COLO668 (cell line): ENCODE data around the gene APOBEC3A.
"Not testable (repeated sequence)": the region's sequence is repeated elsewhere in the genome, so short reads cannot be mapped to it uniquely, and the experiment has no call there.

Experiments
- DNase-seq: peaks from one replicate; lab custom pipeline; 2025; ENCODE audit not compliant: unreplicated experiment; lab: John Stamatoyannopoulos, UW

Gene APOBEC3A

GRCh38 chr22:38942702-38943101 is 14.7 kb upstream of the APOBEC3A start:
- no peak for DNase-seq

- DNase-seq, result no peak
These were observed 14.2 kb upstream of the APOBEC3A start for GRCh38 chr22:38943201-38943600.

- DNase-seq, result no peak
These were observed 13.5 kb upstream of the APOBEC3A start for GRCh38 chr22:38943882-38944281.

GRCh38 chr22:38944653-38945052 is 12.8 kb upstream of the APOBEC3A start:
- no peak for DNase-seq

GRCh38 chr22:38945706-38946338 is 11.6 kb upstream of the APOBEC3A start:
- not testable (repeated sequence) for DNase-seq

GRCh38 chr22:38946771-38947170 is 10.6 kb upstream of the APOBEC3A start:
- no peak for DNase-seq

GRCh38 chr22:38947321-38948140 is 9.9 kb upstream of the APOBEC3A start:
- DNase-seq, result no peak

- DNase-seq, result no peak
These were observed 9.0 kb upstream of the APOBEC3A start for GRCh38 chr22:38948181-38948940.

- no peak for DNase-seq
These were observed 7.5 kb upstream of the APOBEC3A start for GRCh38 chr22:38949889-38950405.

- no peak for DNase-seq
These were observed 6.7 kb upstream of the APOBEC3A start for GRCh38 chr22:38950527-38951295.

- DNase-seq, result no peak
These were observed 5.7 kb upstream of the APOBEC3A start for GRCh38 chr22:38951734-38952133.

GRCh38 chr22:38952281-38952993 is 5.0 kb upstream of the APOBEC3A start:
- DNase-seq, result no peak

- DNase-seq, result no peak
These were observed 4.3 kb upstream of the APOBEC3A start for GRCh38 chr22:38953091-38953490.

- DNase-seq, result no peak
These were observed 3.6 kb upstream of the APOBEC3A start for GRCh38 chr22:38953577-38954413.

- no peak for DNase-seq
These were observed 2.9 kb upstream of the APOBEC3A start for GRCh38 chr22:38954414-38955043.

- no peak for DNase-seq
These were observed 2.0 kb upstream of the APOBEC3A start for GRCh38 chr22:38955250-38955905.

GRCh38 chr22:38955926-38956325 is 1.5 kb upstream of the APOBEC3A start:
- DNase-seq, result no peak

- no peak for DNase-seq
These were observed 858 bp upstream of the APOBEC3A start for GRCh38 chr22:38956551-38956950.
